Stimulated activated naive CD8-positive, alpha-beta T cell treated with anti-CD3 and anti-CD28 coated beads, Interleukin-15, amount 100 ng/mL, for 72 hours (primary cell): ENCODE results near the gene CETP.

ENCODE experiments used
- ATAC-seq: fragments of 150-1000 bp; cut with Tn5 transposase; 2 replicates; pipeline ENCODE4 v1.10.0; 2021; ENCODE audit warnings: mild to moderate bottlenecking, moderate library complexity
- DNase-seq, 2 donors: peaks; one replicate each; pipeline ENCODE4 v3.0.0; 2021 to 2022
- H3K27ac Mint-ChIP-seq, 2 donors: one replicate each; pipeline ENCODE4 v1.8.0; 2022; ENCODE audit warnings: mild to moderate bottlenecking in 2 of 2, mixed read lengths in 2 of 2, moderate library complexity in 2 of 2
- H3K27me3 Mint-ChIP-seq: one replicate; pipeline ENCODE4 v1.8.0; 2022; ENCODE audit warnings: mixed read lengths
- H3K4me1 Mint-ChIP-seq: one replicate; pipeline ENCODE4 v1.8.0; 2022; ENCODE audit warnings: mild to moderate bottlenecking, mixed read lengths
- H3K4me3 Mint-ChIP-seq, 2 donors: one replicate each; pipeline ENCODE4 v1.8.0; 2022; ENCODE audit warnings: mild to moderate bottlenecking in 2 of 2, mixed read lengths in 2 of 2, moderate library complexity in 1 of 2
- H3K9me3 Mint-ChIP-seq, 2 donors: one replicate each; pipeline ENCODE4 v1.8.0; 2022; ENCODE audit warnings: mixed read lengths in 2 of 2

The CETP gene

DNA sequence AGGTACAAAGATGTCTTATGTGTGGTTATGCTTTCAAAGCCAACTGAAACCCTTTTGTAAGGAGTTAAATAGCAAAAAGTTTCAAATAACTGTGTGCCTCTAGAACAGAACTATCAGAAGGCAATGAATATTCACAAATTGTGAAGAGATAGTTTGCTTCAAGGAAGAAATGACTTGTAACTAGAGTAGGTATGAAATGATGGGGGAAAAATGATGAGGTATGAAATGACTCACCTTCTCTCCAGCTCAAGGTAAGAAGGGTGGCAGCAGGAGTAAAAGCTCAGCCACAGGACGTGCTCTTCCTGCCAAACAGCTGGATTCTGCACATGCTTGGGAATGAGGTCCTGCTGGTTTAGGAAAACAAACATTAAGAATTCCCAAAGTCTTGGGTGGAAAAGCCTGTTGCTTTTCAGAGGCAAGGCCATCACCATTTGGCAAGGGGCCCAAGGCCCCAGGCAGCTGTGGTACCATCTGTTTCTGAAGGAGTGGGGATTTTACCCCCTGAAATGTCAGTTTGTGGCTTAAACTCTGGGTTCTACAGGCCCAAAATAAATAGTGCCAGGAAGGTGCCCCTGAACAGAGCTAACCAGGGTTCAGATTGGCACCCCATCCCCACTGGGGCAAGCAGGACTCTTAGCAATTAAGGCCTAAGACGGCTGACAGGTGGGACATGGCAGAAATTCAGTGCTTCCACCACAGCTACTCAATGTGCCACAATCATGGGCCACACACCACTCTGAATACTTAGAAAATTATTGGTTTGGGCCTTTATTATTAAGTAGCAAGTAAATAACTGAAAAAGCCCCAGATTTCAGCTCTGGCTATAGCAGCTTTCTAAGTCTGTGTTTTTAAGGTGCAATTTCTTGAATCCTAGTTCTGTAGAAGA is 16.6 kb upstream of the CETP start:
- Mint-ChIP-seq H3K9me3 (no peaks in the 10 kb centered on the region), H3K4me1 (peaks cover 60% of the 10 kb centered on the region), H3K27ac (peak overlapping the region; percentile 60 to 95), H3K4me3 (peak overlapping the region; percentile 57 to 80), H3K27me3 (no peaks in the 10 kb centered on the region)
- DNase-seq = peak; percentile 54 to 61
- ATAC-seq = peak; percentile 86

GRCh38 chr16:56945847-56946527 is 15.8 kb upstream of the CETP start:
- Mint-ChIP-seq H3K9me3 (no peaks in the 10 kb centered on the region), H3K4me3 (no peak overlapping the region), H3K27ac (no peak overlapping the region), H3K27me3 (no peaks in the 10 kb centered on the region), H3K4me1 (peaks cover 60% of the 10 kb centered on the region)
- ATAC-seq (no peak), DNase-seq (no peak)

DNA sequence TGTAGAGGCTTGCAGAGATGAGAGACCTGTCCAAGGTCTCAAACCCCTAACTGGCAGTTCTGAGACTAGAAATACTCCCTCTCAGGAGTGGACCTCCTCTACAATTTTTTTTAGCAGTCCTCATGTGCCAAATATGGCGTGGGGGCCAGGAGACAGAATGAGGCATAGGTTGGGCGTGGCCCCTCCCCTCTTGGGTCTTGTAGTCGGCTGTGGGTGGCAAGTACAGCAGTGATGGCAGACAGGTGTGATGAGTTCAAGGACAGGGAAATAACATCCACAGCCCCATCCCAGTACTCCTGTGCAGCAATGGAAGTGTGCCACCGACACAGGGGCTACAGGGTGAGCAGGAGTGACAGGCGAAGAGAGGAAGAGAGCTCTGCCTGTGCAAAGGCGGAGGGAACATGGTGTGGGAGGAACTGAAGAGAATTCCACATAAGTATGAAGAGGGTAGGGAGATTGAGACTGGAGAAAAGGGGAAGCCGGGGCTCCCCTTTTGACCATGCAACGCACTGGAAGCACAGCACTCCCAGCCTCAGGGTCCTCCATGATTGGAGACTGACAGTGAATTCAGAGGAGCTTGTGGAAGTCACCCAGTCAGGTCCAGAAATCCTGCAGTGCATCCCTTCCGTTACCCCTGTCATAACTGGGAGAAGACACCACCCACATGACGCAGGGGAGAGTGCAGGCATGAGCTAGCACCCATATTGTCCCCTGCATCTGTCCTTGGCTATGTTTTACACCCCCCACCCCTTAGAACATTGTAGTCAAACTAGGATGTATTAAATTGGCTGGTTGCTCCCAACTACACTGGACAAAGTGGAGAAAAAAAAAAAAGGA is 14.8 kb upstream of the CETP start:
- Mint-ChIP-seq H3K9me3 (no peaks in the 10 kb centered on the region), H3K27ac (peak overlapping the region in 1 of 2 donors; percentile 45)

GRCh38 chr16:56947604-56947995 is 14.2 kb upstream of the CETP start:
- Mint-ChIP-seq H3K27me3 (no peaks in the 10 kb centered on the region), H3K4me3 (no peak overlapping the region), H3K4me1 (peaks cover 55% of the 10 kb centered on the region), H3K27ac (no peak overlapping the region), H3K9me3 (no peaks in the 10 kb centered on the region)
- DNase-seq = no peak
- no peak for ATAC-seq

More for the DNA sequence above, 14.8 kb upstream of the CETP start:
- Mint-ChIP-seq H3K4me1 (peaks cover 61% of the 10 kb centered on the region), H3K27me3 (no peaks in the 10 kb centered on the region), H3K4me3 (no peak overlapping the region)
- ATAC-seq = no peak
- DNase-seq = peak in 1 of 2 donors; percentile 39

DNA sequence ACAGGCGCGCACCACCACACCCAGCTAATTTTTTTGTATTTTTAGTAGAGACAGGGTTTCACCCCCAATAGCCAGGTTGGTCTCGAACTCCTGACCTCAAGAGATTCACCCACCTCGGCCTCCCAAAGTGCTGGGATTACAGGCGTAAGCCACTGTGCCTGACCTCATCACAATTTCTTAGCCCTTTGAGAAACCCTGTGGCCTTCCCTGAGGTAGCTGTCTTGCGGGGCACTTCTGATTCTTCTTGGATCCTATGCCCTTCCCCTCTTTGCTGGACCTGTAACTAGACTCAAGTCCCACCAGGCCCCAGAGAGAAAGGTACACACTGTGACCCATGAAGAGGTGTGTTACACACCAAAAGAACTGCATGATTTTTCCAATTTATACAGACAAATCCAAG is 13.5 kb upstream of the CETP start:
- H3K27me3 Mint-ChIP-seq = no peaks in the 10 kb centered on the region
- no peaks in the 10 kb centered on the region for H3K9me3 Mint-ChIP-seq
- no peak overlapping the region for H3K27ac Mint-ChIP-seq
- no peak overlapping the region for H3K4me3 Mint-ChIP-seq
- H3K4me1 Mint-ChIP-seq = peaks cover 49% of the 10 kb centered on the region
- DNase-seq = no peak
- no peak for ATAC-seq

DNA sequence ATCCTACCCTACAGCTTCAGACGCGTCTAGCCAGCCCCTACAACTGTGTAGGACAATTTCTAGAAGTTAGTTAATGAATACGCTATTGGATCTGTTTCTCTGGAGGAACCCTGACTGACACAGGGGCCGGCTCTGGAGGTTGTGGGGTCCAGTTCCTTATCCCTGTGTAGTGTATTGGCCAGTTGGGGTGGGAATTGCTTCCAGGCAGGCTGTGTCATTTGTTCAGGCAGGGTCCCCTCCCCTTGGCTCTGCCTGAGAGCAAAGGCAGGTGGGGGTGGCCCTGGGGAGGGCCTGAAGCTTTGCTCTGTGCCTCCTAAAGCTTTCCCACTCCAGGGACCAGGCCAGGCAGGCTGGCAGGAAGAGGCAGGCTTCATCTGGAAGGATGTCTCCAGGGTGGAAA is 11.7 kb upstream of the CETP start:
- Mint-ChIP-seq H3K27me3 (no peaks in the 10 kb centered on the region), H3K9me3 (no peaks in the 10 kb centered on the region), H3K27ac (no peak overlapping the region), H3K4me1 (peaks cover 30% of the 10 kb centered on the region), H3K4me3 (no peak overlapping the region)
- no peak for ATAC-seq
- DNase-seq = no peak

DNA sequence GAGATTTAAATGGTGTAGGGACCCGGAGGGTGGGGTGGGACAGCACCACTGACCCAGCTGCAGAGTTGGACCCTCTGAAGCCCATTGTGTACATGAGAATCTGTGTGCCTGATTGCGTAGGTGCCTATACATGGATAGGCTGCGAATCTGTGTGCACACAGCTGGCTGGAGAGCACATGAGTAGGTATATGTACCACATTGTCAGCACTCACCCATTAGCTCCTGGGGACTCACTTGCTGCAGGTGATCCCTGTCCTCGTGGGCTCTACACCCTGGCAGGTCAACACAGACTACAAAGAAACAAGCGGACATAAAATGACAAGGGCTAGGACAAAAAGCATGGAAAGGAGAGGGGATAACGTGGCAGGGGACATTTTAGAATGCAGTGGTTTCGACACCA is 11.3 kb upstream of the CETP start:
- DNase-seq (no peak), ATAC-seq (no peak)
- no peaks in the 10 kb centered on the region for H3K9me3 Mint-ChIP-seq
- H3K4me3 Mint-ChIP-seq = no peak overlapping the region
- H3K4me1 Mint-ChIP-seq = peaks cover 26% of the 10 kb centered on the region
- no peaks in the 10 kb centered on the region for H3K27me3 Mint-ChIP-seq
- H3K27ac Mint-ChIP-seq = peak overlapping the region in 1 of 2 donors; percentile 31

DNA sequence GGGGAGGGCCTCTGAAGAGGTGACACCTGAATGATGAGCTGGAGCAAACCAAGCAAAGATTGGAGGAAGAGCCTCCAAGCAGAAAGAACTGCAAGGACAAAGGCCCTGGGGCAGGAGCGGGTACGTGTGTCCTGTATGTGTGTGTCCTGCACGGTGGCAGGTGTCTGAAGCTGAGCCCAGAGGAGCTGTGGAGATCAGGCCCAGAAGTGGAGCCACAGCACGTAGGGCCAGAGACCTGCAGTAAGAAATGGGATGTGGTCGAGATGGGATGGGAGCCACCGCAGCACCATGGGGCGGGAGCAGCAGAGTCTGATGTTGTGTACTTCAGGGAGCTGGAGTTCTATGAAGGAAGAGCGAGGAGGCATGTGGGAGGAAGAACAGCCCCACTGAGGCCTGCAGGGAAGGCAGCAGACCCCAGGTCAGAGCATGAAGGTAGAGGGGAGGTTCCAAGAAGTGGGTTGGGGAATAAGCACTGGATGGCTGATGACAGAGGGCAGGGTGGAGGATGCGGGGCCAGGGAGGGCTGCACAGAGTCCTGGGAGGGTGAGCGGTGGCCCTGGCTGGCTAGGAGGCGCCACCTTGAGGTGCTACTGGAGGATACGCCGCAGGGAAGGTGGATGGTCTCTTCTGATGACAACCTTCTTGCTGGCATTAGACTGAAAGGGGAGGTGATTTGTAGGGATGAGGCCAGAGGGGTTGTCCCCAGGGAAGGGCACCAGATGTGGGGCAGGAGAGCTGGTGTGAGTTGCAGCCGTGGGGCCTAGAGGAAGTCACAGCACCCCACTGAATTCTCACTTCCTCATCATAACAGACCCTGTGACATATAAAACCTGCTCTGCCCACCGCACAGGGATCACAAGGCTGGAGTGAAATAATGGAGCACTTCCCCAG is 10.6 kb upstream of the CETP start:
- Mint-ChIP-seq H3K9me3 (no peaks in the 10 kb centered on the region), H3K4me3 (peak overlapping the region in 1 of 2 donors; percentile 12), H3K27me3 (no peaks in the 10 kb centered on the region), H3K27ac (peak overlapping the region in 1 of 2 donors; percentile 60), H3K4me1 (peaks cover 26% of the 10 kb centered on the region)
- DNase-seq = peak; percentile 67 to 75
- ATAC-seq = peak; percentile 90

DNA sequence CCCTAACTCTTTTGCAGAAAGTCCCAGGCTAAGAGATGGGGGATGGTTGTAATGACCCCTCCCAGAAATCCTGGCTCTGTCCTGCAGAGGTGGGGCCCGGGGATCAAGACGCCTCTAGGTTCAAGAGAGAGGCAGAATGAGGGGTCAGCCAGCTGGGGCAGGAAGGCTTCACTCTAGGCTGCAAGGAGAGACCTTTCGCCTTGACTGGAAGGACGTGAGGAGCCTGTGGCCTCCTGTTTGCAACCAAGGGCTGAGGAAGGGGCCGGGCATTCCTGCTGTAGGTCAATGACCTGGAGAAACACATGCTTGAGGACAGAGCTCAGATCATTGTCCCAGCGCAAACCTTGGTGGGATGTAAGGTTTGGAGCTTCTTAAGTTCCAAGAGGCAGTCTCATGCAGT is 8.7 kb upstream of the CETP start:
- ATAC-seq (no peak), DNase-seq (no peak)
- Mint-ChIP-seq H3K4me3 (no peak overlapping the region), H3K9me3 (no peaks in the 10 kb centered on the region), H3K27ac (no peak overlapping the region), H3K4me1 (peaks cover 20% of the 10 kb centered on the region), H3K27me3 (no peaks in the 10 kb centered on the region)

GRCh38 chr16:56956076-56956475 is 5.7 kb upstream of the CETP start:
- DNase-seq (no peak), ATAC-seq (no peak)
- Mint-ChIP-seq H3K4me3 (no peak overlapping the region), H3K9me3 (no peaks in the 10 kb centered on the region), H3K4me1 (peaks cover 8% of the 10 kb centered on the region), H3K27me3 (no peaks in the 10 kb centered on the region), H3K27ac (no peak overlapping the region)

DNA sequence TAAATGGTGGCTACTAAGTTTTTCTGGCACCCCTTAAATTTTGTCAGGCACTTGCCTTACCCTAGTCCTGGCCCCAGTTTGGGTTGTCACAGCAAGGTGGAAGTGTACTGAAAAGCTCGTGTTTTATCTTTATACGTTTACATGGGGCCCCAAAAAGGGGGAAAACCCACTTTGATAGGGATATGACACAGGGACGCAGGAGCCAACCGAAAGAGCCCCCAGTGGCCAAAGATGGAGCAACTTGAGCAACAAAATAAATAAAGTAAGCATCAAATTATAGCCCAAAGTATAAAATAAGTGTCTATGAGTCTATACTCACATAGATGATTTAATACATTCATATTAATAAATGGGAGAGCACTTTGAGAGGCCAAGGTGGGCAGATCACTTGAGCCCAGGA is 5.0 kb upstream of the CETP start:
- ATAC-seq (no peak), DNase-seq (no peak)
- H3K27me3 Mint-ChIP-seq = no peaks in the 10 kb centered on the region
- no peak overlapping the region for H3K4me3 Mint-ChIP-seq
- H3K4me1 Mint-ChIP-seq = peaks cover 1% of the 10 kb centered on the region
- no peaks in the 10 kb centered on the region for H3K9me3 Mint-ChIP-seq
- H3K27ac Mint-ChIP-seq = no peak overlapping the region

- H3K4me3 Mint-ChIP-seq = no peak overlapping the region
- H3K9me3 Mint-ChIP-seq = no peaks in the 10 kb centered on the region
- ATAC-seq (no peak), DNase-seq (no peak)
- no peaks in the 10 kb centered on the region for H3K27me3 Mint-ChIP-seq
- H3K4me1 Mint-ChIP-seq = peaks cover 17% of the 10 kb centered on the region
- H3K27ac Mint-ChIP-seq = peak overlapping the region in 1 of 2 donors; percentile 12
Observed at GRCh38 chr16:56960681-56961281, 969 bp upstream of the CETP start.

DNA sequence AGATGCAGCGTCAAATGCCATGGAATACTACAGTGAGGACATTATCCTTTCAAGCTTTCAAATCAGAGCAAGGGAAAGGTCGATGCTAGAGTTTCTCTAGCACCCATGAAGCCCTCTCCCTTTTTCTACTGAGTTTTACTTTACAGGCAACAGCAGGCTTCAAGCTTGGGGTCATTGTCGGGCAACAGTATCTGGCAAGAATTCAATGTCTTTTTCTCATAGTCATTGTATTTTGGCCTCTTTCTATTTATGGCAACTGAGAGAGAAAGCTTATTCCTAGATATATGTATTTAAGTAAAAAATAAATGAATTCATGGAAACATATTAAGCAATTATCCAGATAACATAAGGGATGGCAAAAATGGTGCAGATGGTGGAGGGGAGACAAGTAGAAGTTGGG is 364 bp upstream of the CETP start:
- H3K4me3 Mint-ChIP-seq = no peak overlapping the region
- H3K9me3 Mint-ChIP-seq = no peaks in the 10 kb centered on the region
- H3K4me1 Mint-ChIP-seq = peaks cover 23% of the 10 kb centered on the region
- no peak for DNase-seq
- H3K27ac Mint-ChIP-seq = no peak overlapping the region
- ATAC-seq = no peak
- no peaks in the 10 kb centered on the region for H3K27me3 Mint-ChIP-seq

DNA sequence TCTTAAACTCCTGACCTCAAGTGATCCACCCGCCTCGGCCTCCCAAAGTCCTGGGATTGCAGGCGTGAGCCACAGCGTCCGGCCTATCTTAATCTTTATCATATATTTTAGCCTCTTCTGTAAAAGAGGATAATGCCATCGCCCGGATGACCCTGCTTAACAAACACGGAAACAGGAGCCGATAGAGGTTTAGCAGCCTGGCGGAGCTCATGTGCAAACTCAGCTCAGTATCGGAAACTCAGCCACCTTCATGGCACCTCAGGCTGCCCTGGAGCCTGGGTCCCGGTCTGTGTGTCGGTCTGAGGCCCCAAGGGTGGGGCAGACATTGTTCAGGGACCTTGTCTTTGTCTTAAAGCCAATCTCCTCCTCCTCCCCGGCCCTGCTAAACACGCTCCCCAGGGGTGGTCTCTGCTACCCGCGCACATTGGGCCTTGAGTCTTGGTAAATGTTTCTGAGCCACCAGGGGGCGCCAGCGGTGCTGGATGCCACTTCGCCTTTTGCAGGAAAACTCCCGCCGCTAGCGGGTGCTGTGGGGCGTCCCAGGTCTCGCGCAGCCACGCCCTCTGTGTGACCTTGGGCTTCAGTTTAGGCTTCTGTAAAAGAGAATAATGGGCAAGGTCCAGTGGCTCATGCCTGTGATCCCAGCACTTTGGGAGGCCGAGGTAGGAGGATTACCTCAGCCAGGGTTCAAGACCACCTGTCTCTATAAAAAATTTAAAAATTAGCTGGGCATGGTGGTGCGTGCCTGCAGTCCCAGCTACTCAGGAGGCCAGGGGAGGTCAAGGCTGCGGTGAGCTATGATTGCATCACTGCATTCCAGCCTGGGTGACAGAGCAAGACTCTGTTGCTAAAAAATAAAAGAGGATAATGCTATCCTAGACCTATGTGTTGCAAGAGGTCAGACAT is 2.7 kb downstream of the CETP start:
- Mint-ChIP-seq H3K4me3 (peak overlapping the region in 1 of 2 donors; percentile 12), H3K27ac (peak overlapping the region; percentile 90 to 93), H3K9me3 (no peaks in the 10 kb centered on the region), H3K27me3 (no peaks in the 10 kb centered on the region), H3K4me1 (peaks cover 29% of the 10 kb centered on the region)
- DNase-seq (peak; percentile 92 to 94), ATAC-seq (peak; percentile 88)
